Amygdala (tissue), 56 donors: Measurements from ENCODE around the gene ATP6V0C.

Experiments used
- DNase-seq, 56 donors: peaks; one replicate each; lab custom pipeline; 2025; lab: John Stamatoyannopoulos, UW

Gene ATP6V0C

DNA sequence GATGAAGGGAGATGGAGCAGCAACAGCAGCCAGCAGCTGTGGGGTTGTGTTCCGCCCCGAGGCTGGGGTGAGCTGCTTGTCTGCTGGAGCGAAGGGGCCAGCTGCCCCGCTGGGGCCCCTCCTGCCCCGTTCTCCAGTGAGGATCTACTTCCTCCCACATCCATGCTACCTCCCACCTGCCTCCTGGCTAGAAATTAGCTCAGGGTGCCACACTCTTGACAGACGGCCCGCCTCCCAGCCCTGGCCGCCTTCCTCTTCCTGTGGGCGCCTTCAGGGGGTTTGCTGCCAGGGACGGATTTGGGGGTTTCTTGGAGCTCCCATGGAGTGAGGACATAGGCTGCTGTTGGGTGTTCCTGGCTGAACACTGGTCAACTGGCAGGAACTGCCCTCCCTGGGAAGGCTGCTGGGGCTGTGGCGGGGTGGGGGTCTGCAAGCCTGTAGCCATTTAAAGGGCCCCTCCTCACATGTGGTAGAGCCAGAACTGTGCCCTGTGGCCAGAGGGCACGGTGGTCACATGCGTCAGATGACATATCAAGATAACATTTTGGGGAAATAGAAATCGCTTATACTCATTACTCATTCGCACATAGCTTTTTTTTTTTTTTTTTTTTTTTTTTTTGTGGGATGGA is 25.7 kb upstream of the ATP6V0C start:
- DNase-seq: no peak

DNA sequence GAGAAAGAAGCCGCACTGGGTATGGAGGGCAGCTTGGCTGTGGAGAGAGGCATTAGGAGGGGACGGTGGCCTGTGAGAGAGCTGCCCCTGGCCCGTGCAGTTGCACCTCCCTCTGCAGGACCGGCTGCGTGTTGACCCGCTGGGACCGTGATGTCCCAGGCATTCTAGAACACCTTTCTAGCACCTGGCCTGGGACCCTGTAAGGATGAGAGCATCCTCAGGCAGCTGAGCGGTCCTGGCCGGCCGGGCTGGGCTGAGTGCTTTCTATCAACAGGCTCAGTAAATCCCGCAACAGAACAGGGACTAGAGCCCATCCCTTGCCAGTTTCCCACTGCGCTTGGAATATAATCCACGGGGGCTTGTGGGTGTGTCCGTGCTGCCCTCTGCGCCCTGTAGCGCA is 24.2 kb upstream of the ATP6V0C start:
- no peak for DNase-seq

DNA sequence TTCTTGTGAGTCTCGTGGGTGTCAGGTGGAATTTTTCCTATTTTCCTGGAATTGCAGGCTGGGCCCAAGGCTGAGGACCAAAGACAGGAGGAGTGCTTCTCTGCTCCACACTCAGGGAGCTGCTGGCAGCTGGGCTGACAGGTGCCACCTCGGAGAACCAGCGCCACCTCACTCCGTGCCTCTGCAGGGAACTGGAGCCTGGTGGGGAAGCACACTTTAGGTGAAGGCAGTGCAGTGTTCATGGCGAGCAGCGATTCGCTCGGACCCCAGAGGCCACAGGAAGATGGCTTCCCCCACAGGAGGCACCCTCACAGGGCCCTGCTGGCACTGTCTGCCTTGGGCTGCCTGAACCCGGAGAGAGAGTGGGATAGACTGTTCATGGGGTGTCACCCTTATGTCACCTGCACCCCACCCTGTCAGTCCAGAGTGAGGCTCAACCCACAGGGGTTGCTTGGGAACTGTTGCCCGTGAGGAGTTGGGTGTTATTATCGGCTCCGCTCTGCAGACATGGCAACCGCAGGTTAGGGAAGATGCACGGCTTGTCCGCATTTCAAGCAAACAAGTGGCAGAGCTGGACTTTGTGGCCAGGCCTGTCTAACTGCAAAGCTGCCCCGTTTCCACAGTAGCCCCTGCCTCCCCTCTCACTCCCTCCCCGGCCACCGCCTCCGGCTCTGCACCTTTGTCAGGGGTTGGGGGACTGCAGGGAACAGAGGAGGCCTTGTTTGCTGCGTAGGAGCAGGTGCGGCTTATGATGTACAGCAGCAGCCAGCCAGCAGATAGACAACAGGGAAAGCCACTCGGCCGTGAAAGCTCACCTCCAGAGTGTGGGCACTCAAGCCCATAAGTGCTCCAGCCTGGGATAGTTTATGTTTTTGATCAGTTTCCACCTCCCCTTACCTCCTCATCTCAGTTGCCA is 23.3 kb upstream of the ATP6V0C start:
- no peak for DNase-seq

DNA sequence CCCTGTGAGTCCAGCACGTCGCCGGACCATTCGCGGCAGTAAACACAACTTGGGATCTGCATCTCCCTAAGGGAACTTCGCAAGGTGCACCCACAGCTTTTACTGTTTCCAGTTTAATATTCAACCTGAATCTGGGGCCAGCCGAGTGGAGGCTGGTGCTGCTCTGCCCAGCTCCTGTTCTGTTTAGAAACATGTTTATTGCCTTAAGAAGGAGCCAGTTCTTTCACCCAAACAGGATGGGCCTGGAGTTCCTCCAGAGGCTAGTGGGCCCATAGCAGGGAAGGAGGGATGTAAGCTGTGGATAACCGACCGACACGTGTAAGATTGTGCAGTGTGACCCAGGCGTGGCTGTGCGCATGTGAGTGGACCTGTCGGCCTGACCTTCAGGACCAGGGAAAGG is 21.5 kb upstream of the ATP6V0C start:
- DNase-seq: no peak

DNA sequence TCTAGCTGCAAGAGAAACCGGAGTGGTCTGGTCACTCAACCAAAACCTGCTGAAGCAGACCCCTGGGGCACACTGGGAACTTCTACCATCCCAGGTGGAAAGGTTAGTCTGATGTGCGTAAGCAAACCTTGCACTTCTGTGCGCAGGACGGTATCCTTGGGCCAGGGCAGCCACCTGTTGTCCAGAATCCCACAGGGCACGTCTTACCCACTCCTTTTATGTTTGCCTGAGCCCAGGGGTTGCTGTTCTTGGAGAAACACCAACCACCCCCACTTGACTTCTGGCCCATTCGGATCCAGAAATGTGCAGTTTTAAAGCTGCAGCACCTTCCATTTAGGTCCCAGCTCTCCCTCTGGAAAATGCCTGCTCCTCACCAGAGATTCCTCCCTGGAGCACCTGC is 20.1 kb upstream of the ATP6V0C start:
- DNase-seq: no peak

DNA sequence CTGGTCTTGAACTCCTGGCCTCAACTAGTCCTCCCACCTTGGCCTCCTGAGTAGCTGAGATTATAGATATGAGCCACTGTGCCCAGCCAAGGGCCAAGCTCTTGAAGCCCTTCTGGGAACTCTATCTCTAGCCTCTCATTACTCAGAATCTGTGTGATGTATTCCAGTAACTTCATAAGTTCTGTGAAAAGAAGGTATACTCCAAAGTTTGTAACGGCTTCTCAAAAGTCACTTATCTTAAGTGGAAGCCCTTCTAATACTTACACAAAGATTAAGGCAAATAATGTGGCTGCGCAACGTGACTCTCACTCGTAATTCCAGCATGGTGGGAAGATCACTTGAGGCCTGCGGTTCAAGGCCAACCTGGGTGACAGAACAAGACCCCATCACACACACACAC is 19.1 kb upstream of the ATP6V0C start:
- DNase-seq: no peak

DNA sequence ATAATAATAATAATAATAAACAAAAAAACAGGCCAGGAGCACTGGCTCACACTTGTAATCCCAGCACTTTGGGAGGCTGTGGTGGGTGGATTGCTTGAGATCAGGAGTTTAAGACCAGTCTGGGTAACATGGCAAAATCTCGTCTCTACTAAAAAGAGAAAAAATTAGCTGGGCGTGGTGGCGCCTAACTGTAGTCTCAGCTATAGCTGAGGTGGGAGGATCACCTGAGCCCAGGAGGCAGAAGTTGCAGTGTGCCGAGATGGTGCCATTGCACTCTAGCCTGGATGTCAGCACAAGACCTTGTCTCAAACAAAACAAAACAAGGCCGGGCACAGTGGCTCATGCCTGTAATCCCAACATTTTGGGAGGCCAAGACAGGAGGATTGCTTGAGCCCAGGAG is 18.7 kb upstream of the ATP6V0C start:
- DNase-seq: no peak

DNA sequence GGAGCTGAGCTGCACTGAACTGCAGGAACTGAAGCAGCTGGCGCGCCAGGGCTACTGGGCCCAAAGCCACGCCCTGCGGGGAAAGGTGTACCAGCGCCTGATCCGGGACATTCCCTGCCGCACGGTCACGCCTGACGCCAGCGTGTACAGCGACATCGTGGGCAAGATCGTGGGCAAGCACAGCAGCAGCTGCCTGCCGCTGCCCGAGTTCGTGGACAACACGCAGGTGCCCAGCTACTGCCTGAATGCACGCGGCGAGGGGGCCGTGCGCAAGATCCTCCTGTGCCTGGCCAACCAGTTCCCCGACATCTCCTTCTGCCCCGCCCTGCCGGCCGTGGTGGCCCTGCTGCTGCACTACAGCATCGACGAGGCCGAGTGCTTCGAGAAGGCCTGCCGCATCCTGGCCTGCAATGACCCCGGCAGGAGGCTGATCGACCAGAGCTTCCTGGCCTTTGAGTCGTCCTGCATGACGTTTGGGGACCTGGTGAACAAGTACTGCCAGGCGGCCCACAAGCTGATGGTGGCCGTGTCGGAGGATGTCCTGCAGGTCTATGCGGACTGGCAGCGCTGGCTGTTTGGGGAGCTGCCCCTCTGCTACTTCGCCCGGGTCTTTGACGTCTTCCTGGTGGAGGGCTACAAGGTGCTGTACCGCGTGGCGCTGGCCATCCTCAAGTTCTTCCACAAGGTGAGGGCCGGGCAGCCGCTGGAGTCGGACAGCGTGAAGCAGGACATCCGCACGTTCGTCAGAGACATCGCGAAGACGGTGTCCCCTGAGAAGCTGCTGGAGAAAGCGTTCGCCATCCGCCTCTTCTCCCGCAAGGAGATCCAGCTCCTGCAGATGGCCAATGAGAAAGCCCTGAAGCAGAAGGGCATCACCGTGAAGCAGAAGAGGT is 17.3 kb upstream of the ATP6V0C start:
- DNase-seq: no peak

DNA sequence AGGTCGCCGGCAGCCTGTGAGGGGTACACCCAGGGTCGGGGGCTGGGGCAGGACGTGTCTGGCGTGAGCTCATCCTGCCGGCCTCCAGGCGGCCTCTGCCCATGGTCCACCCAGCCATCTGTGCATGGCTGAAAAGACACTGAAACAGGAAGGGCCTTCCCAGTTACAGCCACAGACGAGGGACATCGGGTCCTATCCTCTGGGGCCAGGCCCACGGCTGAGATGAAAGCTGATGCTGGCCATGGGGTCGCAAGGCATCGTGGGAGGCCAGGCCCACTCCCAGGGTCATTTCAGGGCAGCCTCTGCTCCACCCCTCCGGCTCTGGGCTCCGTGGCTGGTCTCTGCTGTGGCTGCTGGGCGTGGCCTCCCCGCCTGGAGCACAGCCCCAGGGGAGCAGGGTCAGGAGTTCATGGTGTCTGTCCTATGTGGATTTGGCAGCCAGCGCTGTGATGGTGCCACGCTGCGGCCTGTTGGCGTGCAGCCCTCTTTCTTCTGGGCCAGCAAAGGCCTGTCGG is 16.6 kb upstream of the ATP6V0C start:
- DNase-seq: peak in 1 of 56 donors; percentile 32

DNA sequence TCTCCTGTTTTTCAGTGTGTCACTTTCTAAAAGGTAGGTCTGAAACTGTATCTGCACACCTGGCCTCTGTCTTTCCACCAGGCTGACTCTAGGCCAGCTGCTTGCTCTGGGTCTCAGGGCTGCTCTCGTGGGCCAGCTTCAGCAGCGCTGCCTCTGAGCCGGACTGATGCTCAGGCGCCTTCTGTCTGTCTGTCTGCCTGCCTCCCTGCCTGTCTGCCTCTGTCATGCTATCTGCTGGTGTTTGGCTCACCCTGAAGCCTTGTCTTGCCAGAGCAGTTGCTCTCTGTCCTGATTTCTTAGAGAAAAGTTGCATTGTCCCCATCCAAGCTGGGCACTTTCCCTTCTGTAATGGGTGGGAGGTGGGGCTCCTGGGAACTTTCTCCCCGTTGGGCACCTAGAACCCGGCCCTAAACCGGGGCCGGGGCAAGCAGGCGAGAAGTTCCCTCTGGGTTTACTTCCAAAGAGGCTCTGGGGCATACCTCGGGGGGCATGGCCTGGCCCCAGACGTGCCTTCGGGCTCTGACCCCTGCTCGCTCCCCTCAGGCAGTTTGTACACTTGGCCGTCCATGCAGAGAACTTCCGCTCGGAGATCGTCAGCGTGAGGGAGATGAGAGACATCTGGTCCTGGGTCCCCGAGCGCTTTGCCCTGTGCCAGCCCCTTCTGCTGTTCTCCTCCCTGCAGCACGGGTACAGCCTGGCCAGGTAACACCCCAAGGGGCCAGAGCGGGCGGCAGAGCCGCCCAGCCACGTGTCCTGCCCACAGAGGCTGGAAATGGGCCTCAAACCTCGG is 15.9 kb upstream of the ATP6V0C start:
- DNase-seq: no peak

DNA sequence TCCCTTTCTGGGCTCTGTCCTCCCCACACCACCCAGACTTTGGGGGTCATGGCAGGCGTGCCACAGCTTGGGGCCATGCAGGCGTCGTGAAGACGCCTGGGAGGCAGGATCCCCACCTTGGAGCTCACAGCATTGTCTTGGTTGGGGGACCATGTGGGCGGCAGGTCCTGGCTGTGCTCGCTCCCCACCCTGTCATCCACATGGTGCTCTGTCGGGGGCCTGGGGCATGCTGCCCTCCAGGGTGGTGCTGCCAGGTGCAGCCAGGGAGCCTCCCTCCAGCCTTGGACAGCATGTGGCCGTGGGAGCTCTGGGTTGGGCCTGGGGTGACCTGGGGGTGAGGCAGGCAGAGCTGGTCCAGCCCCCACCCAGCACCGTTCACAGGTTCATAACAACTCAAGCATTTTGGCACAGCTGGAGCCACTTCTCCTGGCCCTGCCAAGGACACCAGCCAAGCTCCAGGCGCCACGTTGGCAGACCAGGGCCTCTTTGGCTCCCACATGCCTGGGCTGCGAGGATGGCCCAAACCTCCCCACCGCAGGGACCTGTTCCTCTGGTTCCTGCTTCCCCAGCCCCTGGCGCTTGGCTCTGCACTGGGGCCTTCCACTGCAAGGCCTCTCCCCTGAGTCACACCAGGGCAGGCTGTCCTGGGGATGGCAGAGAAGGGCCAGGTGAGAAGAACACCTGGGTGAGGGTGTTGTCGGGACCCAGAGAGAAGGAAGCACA is 15.1 kb upstream of the ATP6V0C start:
- DNase-seq: no peak

DNA sequence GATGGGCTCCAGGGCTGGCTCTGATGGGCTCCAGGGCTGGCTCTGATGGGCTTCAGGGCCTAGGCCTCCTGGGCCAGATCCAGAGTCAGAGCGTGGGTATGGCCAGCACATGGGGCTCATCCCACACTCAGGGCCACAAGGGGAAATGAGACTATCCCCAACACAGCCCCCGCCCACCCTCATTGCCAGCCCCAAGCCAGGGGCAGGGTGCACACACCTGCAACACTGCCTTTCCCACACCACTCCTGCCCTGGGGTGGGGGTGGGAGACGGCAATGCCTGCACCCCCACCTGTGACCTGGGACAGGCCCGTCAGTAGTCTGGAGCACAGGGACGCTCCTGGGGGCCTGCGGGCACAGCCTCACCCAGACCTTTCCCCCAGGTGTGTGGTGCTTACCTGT is 14.3 kb upstream of the ATP6V0C start:
- no peak for DNase-seq

DNA sequence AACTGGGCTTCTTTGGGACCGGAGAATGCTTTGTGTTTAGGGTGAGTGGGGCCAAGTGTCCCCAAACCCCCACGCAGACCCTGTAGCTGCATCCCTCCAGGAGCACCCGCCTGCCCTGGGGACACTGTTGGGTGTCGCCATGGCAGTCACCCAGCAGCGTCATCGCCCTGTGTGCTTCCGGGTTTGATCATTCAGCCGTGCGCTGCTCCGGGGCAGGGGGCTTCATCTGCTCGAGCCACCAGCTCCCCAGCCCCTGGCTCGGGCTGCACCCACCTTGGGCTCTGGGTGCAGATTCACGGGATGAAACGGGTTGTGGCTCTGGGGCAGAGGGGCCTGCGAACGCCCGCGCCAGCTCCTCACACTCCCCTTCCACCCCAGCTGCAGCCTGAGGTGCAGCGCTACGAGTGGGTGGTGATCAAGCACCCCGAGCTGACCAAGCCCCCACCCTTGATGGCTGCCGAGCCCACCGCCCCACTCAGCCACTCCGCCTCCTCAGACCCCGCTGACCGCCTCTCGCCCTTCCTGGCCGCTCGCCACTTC is 13.8 kb upstream of the ATP6V0C start:
- no peak for DNase-seq

DNA sequence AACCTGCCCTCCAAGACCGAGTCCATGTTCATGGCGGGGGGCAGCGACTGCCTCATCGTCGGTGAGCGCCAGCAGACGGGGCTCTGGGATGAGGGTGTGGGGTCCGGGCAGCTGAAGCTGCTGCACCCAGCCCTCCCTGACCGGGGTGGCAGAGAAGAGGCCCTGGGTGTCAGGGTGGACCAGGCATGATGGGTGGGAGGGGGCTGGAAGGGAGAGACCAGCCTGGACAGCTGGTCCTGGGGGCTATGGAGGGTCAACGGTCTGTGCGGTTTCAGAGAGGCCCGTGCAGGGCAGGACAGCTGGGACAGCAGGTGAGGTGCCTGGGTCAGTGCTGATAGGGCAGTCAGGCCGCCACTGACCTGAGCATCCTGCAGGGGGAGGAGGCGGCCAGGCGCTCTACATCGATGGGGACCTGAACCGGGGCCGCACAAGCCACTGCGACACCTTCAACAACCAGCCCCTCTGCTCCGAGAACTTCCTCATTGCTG is 13.3 kb upstream of the ATP6V0C start:
- no peak for DNase-seq

DNA sequence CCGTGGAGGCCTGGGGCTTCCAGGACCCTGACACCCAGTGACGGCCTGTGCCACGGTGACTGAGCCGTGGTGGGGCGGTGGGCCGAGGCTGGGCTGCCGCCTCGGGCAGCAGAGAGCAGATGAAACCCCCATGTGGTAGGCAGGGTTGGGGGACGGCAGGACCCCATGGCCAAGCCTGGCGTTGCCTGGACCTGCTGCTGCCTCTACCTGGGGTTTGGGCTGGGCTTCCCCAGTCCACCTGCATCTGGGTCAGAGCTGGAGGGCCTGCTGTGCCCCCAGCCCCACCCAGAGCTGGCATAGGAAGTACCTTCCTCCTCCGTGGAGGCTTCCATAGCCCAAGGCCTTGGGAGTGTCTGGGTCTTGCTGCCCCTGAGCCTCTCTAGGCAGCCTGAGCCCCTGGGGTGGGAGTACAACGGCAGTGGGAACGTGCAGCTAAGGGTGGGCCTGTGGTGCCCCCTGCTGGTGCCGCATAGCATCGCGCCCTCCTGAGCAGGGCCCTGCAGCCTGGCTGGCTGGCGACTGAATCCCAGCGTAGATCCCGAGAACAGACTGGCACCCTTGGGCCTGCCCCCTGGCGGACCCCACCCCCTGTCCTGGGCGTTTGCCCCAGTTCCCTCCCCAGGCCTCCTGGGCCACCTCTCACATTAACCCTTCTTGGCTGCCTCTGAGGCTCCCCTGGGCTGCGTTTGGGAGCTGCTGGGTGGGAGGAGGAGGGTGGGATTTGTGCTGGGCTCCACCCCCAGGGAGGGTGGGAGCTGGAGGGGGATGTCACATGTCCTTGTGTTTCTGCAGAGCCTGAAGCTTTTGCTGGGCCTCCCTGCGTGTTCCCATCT is 12.6 kb upstream of the ATP6V0C start:
- peak; percentile 53 to 97 (median 87) for DNase-seq

DNA sequence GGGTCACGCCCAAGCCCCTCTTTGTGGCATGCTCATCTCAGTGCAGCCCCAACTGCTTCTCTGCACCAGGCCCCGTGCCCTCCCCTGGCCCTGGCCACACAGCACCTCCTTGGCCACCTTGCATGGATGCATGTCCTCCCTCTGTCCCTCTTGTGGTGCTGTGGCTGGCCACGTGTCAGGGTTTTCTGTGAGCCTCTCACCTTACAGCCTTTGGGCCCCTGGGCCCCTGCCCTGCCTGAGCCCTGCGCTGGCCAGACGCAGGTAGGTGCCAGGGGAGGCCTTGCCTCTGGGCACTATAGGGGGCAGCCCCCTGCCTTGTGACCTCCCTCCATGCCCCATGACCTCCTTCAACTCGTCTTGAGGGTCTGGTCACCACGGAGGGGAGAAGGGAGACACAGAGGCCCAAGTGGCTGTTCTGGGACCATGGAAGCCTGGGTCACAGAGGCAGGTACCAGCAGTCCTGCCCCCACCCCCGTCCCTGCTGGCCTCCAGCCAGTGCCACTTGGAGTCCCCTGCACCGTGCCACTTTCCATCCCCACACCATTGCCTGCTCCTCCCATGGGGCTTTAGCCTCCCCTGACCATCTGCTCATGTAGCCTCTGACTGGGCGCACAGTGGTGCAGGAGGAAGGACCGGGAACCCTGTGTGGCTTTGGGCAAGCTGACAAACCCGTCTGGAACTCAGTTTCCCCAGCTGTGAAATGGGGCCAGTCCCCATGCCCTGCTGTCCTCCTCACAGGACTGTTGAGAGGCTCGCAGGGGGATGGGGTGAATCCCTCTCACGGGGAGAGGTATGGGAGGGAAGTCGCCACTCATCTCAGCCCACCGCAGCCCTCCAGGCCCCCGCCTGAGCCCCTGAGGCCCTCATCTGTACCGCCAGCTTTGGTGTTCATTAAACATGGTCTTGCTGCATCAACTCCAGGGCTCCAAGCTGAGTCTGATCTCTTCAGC is 11.5 kb upstream of the ATP6V0C start:
- DNase-seq: no peak

DNA sequence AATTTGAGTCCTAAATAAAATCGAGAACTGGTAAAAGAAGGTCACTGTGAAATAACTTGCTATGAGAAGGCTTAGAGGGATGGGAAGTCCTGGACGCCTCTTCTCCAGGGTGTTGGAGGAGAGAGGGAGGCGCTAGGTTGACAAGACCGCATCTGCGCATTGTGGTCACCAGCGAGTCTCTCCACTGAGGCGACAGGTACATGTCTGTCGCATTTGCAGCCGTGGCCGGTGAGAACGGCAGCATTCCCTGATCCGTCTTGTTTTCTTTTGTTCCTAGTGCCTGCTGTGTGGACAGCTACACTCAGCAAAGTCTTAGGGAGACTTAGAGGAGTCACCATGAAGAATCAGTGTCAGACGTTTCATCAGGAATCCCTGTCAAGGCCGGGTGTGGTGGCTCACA is 8.1 kb upstream of the ATP6V0C start:
- no peak for DNase-seq
